NCI-H526 (cell line): ENCODE measurements around the gene DPH3.

Source experiments
- DNase-seq, 2 experiments: peaks; one replicate each; lab custom pipeline; 2025; lab: John Stamatoyannopoulos, UW

The DPH3 gene

DNA sequence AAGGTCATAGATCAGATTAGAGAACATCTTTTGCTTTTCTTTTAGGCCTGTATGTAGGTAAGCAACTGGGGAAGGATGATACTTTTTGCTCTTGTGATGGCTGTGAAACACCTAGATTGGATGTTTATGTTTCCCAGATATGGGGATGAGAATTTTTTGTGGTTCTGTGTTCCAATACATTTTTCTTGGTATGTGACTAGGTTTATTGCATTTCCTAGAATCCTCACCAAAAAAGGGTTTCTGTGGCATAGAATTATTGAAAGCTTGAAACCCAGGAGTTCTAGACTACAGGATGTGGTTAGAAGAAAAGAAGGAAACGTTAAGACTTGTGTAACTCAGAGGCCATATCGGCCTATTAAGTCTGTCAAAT, 26.1 kb upstream of the DPH3 start:
- DNase-seq, result no peak

DNA sequence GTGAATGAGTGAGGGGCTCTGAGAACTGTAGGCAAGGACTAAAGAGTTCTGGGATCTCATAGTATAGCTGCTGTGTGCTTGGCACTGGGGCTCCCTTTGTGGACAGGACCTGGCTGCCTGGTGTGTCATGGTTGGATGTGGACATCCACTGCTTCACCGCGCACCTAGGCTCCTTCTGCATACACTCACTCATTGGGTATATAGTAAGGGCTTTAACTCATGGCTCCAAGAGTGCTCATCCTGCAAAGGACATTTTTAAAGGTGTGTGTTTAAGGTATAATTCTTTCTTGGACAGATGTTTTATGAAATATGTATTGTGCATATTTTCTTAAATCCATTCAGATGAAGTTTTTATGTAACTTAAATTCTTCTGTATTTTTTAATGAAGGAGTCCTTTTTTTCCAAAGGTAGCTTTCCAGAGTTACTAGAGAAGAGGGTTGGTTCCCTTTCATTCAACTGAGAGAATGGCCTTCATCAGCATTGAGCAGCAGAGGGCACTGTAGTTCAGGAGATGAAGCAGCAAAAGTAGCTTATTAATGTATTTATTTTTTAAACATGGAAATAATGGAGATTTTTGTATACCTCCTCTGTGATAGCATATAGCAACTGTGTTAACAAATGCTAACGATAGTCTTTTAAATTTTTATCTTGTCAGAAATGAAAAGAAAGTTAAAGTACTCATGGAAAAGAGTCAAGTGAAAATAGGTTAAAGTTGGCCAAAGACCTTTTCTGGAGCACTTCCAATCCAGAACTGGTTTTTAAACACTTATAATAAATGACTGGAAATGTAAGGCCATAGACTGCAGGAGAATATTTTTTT, 25.5 kb upstream of the DPH3 start:
- DNase-seq, result peak in 1 of 2 experiments; percentile 40

DNA sequence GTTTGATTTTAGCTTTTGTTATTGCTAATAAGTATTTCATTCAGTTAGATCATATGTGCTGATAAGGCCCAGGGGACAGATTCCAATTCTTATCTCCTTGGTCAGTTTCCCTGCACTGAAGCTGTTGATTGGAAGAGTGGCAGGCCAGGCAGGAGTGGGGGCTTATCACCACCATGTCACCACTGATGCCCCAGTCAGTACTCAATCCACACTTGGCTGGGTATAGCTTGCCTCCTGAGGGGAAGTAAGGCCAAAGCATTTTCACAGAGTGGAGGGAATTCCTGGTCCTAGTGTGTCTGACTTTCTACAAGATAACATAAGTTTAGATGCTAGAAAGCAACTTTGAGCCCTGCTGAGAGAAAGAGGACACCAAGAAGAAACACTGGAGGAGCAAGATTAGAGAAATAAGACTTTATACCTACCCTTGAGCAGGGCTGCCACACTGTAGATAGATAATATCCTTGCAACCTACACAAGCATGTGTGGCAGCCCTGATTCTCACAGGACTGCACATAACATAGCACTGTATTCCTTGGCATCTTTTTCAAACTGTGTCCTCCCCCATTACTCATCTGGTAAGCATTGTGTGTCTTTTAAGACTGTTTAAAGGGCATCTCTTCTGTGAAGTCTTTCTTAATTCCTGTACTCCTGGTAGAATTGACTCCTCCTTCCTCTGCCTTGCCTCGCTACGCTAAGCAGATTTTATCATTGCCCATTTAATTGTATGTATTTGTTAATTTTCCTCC, 24.6 kb upstream of the DPH3 start:
- DNase-seq, result no peak

DNA sequence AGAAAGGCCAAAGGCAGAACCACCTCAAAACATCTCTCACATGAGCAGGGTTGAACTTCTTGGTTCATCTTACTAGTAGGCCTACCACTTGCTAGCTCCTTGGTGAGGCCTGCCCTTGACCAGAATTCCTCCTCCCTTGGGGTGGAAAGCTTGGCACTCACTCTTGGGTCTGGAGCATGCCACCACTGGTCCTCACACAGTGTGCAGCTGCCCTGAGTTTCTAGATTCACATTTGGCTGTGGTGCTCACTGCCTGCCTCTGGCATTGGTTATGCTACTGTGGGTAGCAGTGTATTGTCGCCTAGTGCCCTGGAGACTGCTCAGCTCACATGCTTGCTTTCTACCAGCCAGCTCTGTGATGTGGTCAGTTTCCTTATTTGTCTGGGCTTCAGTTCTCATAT, 23.9 kb upstream of the DPH3 start:
- DNase-seq, result no peak

DNA sequence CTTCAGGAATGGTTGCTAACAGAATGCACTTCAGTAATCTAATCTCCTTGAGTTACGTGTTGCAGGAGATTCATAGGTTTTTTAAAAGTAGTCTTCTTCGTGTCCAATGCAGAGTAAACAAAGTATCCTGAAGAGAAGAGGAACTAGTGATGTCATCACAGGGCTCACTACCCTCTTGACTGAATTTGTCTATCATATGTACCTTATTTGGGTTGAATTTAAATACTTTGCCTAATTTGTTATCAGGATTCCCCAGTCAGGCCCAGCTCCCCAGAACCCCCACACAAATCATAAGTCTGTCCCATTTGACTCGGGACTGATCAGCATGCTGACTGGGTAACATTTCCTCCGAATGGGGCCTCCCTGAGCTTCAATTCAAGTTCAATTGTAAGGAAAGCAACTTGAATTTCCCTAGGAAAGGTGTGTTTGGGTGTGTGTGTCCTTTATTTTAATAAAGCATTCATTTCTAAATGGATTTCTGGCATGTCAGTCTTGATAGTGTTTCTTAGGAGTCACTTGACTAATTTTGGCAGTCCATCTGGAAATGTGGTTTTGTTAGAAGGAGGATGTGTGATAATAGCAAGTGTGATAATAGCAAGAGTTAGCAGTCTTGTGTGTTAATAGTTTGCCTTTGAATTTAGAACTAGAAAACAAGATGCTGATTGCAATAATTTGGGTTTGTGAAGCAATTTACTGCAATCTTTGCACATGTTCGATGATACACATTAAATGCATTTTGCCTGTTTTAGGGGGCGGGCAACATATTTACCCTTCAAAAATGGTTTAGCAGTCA, 22.2 kb upstream of the DPH3 start:
- DNase-seq, result no peak

DNA sequence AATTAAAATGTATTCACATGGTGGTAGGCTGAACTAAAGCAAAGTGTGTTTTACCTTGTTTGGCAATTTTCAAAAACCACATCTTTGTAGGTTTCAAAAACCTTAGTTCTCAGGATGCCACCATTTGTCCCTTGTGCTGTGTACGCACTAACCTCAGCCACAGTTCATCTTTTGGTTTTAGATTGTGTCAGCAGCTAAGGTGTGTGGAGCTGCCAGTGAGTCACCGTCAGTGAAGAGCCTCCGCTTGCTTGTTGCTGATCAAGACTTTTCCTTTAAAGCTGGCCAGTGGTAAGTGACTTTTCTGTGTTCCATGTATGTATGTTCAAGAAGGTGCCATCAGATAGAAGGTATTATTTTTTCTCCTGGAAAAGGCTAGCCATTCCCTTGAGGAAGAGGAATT, 21.4 kb upstream of the DPH3 start:
- DNase-seq, result no peak

DNA sequence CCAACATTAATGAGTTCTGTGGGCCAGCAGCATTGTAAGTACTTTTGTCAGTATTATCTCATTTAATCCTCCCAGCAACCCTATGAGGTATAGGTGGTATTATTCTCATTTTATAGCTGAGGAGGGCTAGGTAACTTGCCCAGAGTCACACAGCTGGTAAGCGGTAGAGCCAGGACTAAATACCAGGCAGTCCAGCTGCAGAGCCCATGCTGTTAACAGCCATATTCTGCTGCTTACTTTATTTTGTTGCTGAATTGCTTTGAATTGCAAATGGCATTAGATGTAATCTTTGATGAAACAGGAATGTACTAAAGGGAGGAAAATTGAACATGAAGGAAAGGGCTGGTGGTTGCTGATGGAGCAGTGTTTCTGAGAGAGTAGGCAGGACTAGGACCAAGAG, 19.9 kb upstream of the DPH3 start:
- DNase-seq, result peak in 1 of 2 experiments; percentile 22

DNA sequence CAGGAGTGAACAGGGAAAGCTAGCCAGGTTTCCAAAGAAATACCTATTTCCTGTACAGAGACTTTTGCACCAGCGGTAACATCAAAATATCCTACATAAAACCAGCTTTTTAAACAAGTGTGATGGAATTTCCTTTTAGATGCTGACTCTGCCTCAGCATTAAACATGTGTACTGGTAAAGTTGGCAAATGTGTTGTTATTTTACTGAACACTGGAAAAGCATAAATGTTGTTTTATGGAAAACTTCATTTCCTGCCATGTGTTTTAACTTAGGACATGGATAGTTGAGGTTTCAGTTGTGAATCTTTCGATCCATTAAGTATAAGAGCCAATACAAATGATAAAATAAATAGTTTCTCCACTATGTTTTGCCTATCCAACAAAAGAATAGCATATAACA, 15.9 kb upstream of the DPH3 start:
- no peak for DNase-seq

DNA sequence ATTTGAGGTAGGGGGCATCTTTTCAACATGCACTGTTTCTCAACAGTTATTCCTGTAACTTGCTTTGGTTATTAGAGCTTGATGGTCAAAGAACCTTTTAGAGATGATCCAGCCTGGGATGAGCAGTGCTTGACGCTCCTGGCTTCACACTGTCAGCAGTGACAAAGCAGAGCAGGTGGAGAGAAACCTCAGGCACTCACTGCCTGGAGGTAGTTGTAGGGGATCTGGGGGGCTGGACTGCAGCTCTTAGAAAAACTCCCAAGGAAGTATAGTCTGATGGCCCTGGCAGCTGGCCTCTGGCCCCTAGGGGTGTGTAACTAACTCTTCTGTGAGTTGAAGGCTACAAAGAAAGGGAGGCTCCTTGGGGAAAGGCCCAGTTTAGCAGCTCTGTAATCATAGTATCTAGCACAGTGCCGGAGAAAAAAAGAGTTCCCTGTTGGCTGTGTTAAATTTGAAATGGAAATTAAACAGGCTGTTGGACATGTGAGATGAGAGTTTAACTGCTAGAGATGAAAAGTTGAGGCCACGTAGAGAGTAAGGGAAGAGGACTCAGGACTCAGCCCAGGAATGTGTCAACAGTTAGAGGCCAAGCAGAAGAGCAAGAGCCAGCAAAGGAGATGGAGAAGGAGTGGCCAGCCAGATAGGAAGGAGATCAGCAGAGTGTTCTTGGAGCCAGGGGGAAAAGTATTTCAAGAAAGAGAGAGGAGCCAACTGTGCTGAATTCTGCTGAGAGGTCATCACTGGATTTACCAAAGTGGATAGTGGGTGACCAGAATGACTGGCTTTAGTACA, 14.5 kb upstream of the DPH3 start:
- DNase-seq, result no peak

DNA sequence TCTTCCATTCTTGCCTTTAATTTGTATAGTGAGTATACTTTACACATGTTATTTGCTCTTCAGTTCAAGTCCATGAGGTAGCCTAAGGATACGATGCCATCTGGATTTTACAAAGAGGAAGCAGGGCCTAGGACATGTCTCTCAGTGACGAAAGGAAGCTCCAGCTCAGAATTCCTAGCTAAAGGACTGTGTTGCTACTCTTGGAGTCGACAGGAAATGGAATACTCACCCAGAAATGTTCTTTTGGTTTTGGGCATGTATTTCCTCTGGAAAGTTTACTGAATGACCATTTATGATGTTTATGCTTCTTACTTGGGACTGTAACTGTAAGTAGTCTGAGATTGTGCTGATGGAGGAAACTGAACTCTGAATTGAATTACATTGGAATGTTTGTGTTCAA, 12.7 kb upstream of the DPH3 start:
- DNase-seq, result no peak

DNA sequence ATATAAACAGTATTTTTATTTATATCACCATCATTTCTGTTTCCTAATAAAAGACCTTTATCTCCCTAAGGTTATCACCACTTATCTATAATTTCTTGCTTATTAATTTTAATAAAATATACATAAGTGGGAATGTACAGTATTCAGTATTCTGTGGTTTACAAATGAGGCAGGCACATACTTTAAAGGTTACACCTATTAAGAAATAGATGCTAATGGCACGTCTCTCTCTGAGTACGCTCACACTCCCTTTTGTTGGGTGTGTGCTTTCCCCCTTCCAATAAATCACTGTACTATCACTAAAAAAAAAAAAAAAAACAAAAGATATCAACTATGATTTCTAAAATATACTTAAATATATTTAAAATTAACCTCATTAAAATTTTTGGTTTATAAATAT, 9.1 kb upstream of the DPH3 start:
- no peak for DNase-seq

DNA sequence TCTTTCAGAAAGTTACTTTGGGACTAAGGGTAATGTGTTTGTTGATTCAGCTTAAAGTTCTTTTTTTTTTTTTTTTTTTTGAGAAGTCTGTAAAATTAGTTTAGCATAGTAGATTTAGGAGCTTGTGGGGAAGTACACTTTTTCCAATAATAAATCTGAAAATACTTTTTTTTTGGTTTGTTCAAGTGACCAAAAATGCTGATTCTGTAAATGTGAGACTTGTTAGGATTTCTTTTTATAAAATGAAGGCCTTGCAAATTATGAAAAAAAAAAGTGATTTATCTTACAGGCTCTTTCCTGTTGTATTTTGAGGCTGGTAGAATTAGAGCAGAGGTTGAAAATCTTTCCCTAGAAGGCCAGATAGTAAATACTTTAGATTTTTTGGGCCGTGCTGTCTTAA, 7.8 kb upstream of the DPH3 start:
- DNase-seq, result no peak

DNA sequence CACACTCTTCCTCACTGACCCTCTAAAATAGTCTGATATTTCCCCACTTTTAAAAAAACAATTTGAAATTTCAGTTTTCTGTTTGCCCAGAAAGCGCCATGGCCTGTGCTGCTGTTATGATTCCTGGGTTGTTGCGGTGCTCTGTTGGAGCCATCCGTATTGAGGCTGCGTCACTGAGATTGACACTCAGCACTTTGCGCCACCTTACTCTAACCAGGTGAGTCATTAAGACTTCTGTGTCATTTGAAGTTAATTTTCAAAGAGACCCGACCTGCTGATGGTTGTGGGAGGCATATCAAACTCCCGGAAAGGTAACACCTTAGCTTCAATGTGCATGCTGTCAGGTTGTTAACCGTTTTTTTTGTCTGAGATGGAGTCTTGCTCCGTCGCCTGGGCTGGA, 6.1 kb upstream of the DPH3 start:
- DNase-seq, result no peak

DNA sequence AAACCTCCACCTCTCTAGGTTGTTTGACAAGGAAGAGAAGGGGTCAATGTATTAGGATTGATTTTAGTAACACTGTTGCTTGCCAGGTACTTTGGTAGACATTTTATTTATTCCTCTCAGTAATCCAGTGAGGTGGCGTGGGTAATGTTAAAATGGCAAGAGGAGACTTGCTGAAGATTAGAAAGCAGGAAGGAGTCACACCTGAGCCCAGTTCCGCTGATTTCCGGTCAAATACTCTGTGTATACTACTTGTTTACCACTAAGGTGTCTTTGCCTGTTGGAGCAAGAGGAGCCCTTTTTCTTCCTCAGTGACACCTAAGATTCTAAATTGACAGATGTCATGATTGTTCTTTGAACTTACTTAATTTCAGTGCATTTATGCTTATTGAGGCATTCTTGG, 2.0 kb upstream of the DPH3 start:
- DNase-seq, result no peak

DNA sequence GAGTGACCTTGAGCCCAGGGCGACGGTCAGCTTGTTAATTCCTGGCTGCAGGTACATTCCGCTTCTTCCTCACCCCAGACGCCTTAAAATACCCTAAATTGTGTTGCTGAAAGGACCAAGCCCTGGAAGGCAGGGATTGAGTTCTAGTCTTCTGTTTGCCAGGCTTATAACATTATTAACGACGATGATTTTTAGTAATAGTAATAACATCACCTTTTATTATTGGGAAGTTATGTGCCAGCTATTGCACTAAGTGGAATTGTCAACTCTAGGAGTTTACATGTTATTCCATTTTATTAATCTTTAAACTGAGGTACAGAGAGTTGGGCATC, 678 bp upstream of the DPH3 start:
- DNase-seq, result no peak

DNA sequence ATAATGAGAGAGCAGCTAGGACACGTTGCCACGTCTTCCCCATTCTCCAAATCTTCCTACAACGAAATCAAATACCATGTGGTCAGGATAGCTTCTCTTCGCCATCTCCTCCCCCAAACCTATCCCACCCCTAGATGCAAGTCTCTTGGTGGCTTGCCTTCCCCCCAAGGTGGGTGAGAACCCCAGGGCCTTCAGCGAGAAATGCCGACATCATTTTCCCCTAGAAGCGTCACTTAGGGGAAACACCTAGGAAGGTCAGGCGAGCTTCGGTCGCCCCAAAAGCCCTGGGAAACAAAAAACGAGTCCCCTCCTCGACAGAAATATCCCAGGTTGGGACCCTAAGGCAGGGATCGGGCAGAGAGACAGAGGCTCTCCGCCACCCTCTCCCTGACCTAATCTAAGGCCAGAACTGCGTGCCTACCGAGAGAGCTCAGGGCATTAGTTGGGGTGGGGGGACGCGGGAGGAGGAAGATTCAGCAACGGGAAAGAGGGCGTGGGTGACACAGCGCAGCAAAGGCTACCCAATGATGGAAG, 502 bp downstream of the DPH3 start:
- DNase-seq, result no peak

DNA sequence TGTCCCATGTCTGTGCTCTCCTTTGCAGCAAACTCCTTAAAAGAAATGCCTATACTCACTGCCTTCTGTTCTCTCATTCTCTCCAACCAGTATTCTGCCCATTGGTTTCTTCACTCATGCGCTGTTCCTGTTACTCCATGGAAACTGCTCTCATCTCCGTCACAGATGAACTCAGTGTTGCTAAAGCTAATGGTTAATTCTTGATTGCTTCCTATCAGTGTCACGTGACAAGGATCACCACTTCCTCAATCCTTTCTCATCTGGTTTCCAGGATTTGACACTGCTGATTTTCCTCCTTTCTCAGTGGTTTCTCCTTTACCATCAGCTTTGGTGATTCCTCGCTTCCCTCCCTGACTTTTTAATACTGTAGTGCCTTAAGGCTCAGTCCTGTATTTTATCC, 2.6 kb downstream of the DPH3 start:
- DNase-seq, result no peak

DNA sequence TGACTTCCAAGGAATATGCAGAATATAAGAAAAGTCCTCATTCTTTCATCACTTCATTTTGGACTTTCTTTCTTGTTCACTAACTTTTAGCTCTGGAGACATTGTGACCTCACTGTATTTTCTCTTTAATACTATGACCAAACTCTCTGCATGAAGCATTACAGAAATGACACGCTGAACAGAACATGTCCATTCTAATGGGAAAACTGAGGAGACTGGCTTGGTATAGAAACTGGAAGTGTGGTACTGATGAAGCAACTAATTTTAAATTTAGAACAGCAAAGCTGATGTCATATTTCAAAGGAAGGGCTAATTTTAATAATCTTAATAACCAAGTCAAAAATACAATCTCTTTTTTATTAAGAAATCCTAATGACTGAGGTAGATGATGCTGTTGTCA, 4.7 kb downstream of the DPH3 start:
- no peak for DNase-seq

DNA sequence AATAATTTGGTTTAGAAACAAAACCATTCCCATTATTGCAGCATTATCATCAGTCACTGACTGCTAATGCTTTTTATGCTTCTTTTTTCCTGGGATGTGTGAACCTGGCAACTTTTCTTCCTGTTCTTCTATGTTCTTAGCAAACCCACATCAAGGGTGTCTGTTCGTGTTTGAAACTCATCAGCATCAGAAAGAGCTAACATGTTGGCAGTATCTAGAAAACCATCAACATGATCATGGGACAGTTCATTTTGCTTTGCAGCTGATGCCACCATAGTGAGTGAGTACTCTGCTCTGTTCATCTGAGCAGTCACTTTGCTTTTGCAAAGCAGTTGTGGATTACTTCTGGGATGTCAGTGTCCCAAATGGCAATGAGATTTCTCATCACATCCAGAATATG, 5.9 kb downstream of the DPH3 start:
- no peak for DNase-seq

DNA sequence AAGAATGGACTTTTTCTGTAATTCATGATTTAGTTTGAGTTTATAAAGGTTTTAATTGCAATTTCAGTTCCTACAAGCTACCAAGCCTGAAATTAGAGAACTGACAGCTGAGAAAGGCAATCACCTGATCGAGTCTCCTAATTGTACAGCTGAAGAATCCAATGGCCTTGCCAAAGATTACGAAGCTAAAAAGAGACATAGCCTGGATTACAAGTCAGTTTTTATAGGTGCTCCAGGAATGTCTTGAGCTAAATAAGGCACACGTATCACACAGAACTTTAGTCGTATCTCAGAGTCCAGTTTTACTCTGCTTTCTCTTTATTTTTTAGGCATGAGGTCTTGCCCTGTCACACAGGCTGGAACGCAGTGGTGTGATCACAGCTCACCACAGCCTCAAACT, 6.6 kb downstream of the DPH3 start:
- DNase-seq, result no peak

DNA sequence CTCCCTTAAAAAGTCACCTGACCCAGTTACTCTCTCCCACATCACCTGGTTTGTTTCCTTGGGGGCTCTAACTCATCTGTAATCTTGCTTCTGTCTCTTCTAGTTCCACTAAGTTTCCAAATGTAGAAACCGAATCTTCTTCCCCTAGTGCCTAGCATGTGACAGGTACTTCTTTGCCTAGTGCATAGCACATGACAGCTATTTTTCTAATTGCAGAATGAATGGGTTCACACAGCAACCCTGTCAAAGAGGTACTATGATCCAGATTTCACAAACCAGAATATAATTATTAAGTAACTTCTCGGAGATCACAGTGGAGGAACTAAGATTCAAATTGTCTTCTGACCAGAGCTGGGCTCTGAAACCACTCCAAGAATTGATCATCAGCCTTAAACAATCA, 7.4 kb downstream of the DPH3 start:
- DNase-seq, result no peak

DNA sequence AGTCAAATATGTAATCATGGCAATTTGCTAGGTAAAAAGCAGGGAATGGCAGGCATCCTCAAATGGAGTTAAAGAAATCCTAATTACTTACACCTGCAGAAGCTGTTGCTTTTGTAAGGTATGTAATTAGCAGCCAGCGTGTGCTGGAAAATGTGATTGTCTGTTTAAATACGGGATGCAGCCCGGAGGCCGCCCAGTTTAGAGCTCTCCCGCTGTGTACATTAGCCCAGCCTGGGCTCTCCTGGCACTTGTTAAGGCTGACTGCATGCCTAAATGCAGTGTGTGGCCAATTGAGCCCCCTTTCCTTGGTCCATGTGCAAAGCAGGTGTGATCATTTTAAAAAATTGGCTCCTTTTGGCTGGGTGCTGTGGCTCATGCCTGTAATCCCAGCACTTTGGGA, 9.0 kb downstream of the DPH3 start:
- DNase-seq, result no peak
